ENCODE measurements around the gene ATP11A. TPM values are rescaled to one million over a fixed set of nuclear protein-coding genes. Genes with fewer than 3 reads are reported as not detected.

The ATP11A gene
- total and polyA plus RNA-seq, 10 of the 15 experiments (the other 5 are each of a cell fraction or from before 2014, with no cell fraction given): 1.4 to 69.6 (median 14.4) TPM

- TF ChIP-seq CTCF (IDR thresholded peaks at IDR 0.05 in 2 of 3, conservative IDR thresholded peaks at IDR 0.05 in 1 of 3; ENCODE audit: control insufficient read depth in 2 of 3, extremely low read depth in 1 of 3, insufficient read depth in 1 of 3, low read depth in 3 of 3, low read length in 3 of 3): no peak
- TF ChIP-seq SREBF1 (IDR thresholded peaks at IDR 0.05; ENCODE audit: low read length): no peak
- no peak for TF ChIP-seq CBX5 (IDR thresholded peaks at IDR 0.05; ENCODE audit: low read depth)
- no peak for TF ChIP-seq IKZF1 (conservative IDR thresholded peaks at IDR 0.05)
- TF ChIP-seq PBX3 (IDR thresholded peaks at IDR 0.05; ENCODE audit: insufficient replicate concordance, low read depth, low read length): no peak
- TF ChIP-seq RUNX3 (IDR thresholded peaks at IDR 0.05; ENCODE audit: low read length): no peak
- no peak for TF ChIP-seq ELK1 (IDR thresholded peaks at IDR 0.05; ENCODE audit: low read depth, low read length)
- TF ChIP-seq SIX5 (IDR thresholded peaks at IDR 0.05; ENCODE audit: low read depth, low read length, severe bottlenecking): no peak
- TF ChIP-seq NBN (IDR thresholded peaks at IDR 0.05): no peak
These were observed 110.2 kb downstream of the ATP11A start (continued) for GRCh38 chr13:112800057-112800456.

Measured in GM12878 (cell line).